ENCODE data around the gene COPZ2. TPM values are rescaled to one million over a fixed set of nuclear protein-coding genes. Genes with fewer than 3 reads are reported as not detected.

Gene COPZ2
- total and polyA plus RNA-seq, 9 of the 15 experiments (the other 6 are each of a cell fraction or from before 2014, with no cell fraction given) = 0.22 to 0.49 TPM; not detected in 7

- no peak for TF ChIP-seq MGA (IDR thresholded peaks at IDR 0.05)
- no peak for TF ChIP-seq ZNF239 (CRISPR knock-in tag; IDR thresholded peaks at IDR 0.05)
- no peak for TF ChIP-seq RREB1 (CRISPR knock-in tag; IDR thresholded peaks at IDR 0.05)
- TF ChIP-seq SUPT5H (IDR thresholded peaks at IDR 0.05) = no peak
- no peak for TF ChIP-seq CHCHD3 (CRISPR knock-in tag; IDR thresholded peaks at IDR 0.05)
- TF ChIP-seq ZNF274 (IDR thresholded peaks at IDR 0.05; ENCODE audit: borderline replicate concordance, low read depth, low read length) = no peak
- peak; percentile 47 for TF ChIP-seq TCF3 (CRISPR knock-in tag; IDR thresholded peaks at IDR 0.05)
- no peak for TF ChIP-seq FOXJ3 (CRISPR knock-in tag; IDR thresholded peaks at IDR 0.05)
- no peak for TF ChIP-seq MTF1 (CRISPR knock-in tag; IDR thresholded peaks at IDR 0.05; ENCODE audit: borderline replicate concordance)
These were observed 54.8 kb downstream of the COPZ2 start (continued) for GRCh38 chr17:47982645-47983390.

Data from K562 (cell line).